OCI-LY1 (cell line): ENCODE data around the gene SPAST.
"Not testable (repeated sequence)": the region's sequence is repeated elsewhere in the genome, so short reads cannot be mapped to it uniquely, and the experiment has no call there.

Source experiments
- H2AFZ ChIP-seq: fragments of 200-600 bp; sonication (generic), shearing (Covaris generic); 2 replicates; pipeline ENCODE4 v1.6.0; 2014; ENCODE audit warnings: antibody characterized with exemption, mild to moderate bottlenecking, low read length
- H3F3A ChIP-seq: fragments of 200-600 bp; sonication (generic), shearing (Covaris generic); 2 replicates; pipeline ENCODE4 v1.6.0; 2014; ENCODE audit warnings: mild to moderate bottlenecking, antibody characterized with exemption, low read length, moderate library complexity; ENCODE audit not compliant: insufficient read depth
- H3K27ac ChIP-seq: fragments of 200-600 bp; sonication (generic); 2 replicates; pipeline ENCODE4 v1.5.1; 2014; ENCODE audit warnings: low read length, mixed run types, mild to moderate bottlenecking, low read depth; ENCODE audit not compliant: poor library complexity, severe bottlenecking
- H3K27me3 ChIP-seq: fragments of 200-600 bp; sonication (generic); 2 replicates; pipeline ENCODE4 v1.6.0; 2014; ENCODE audit warnings: antibody characterized with exemption, mild to moderate bottlenecking, low read length, moderate library complexity; ENCODE audit not compliant: insufficient read depth
- H3K36me3 ChIP-seq: fragments of 200-600 bp; sonication (generic); 2 replicates; pipeline ENCODE4 v1.6.1; 2014; ENCODE audit warnings: mild to moderate bottlenecking, antibody characterized with exemption, low read length, moderate library complexity, mixed read lengths; ENCODE audit not compliant: insufficient read depth
- H3K4me1 ChIP-seq: fragments of 200-600 bp; sonication (generic); 2 replicates; pipeline ENCODE4 v1.5.1; 2014; ENCODE audit warnings: mild to moderate bottlenecking, low read length, moderate library complexity; ENCODE audit not compliant: insufficient read depth, severe bottlenecking
- H3K4me2 ChIP-seq: fragments of 200-600 bp; sonication (generic), shearing (Covaris generic); 2 replicates; pipeline ENCODE4 v1.6.1; 2014; ENCODE audit warnings: low read length
- H3K4me3 ChIP-seq: fragments of 200-600 bp; sonication (generic); 2 replicates; pipeline ENCODE4 v1.5.1; 2014; ENCODE audit warnings: low read length, low read depth, mild to moderate bottlenecking, mixed read lengths; ENCODE audit not compliant: poor library complexity, severe bottlenecking
- H3K79me2 ChIP-seq: fragments of 200-600 bp; shearing (Covaris generic); 2 replicates; pipeline ENCODE4 v1.6.1; 2016; ENCODE audit warnings: mixed run types, low read length, mixed read lengths; ENCODE audit not compliant: insufficient read depth
- H3K9ac ChIP-seq: fragments of 200-600 bp; sonication (generic), shearing (Covaris generic); 2 replicates; pipeline ENCODE4 v1.6.1; 2014; ENCODE audit warnings: mild to moderate bottlenecking, low read length, mixed read lengths
- H3K9me2 ChIP-seq: fragments of 200-600 bp; sonication (generic), shearing (Covaris generic); 2 replicates; pipeline ENCODE4 v1.6.1; 2014; ENCODE audit warnings: low read depth, mild to moderate bottlenecking, low read length, mixed read lengths
- H3K9me3 ChIP-seq: fragments of 200-600 bp; shearing (Covaris generic); 2 replicates; pipeline ENCODE4 v1.6.1; 2014; ENCODE audit warnings: low read length, mixed read lengths
- H4K20me1 ChIP-seq: fragments of 200-600 bp; sonication (generic), shearing (Covaris generic); 2 replicates; pipeline ENCODE4 v1.6.0; 2016; ENCODE audit warnings: mild to moderate bottlenecking, low read length; ENCODE audit not compliant: insufficient read depth
- CTCF ChIP-seq: fragments of 200-600 bp; sonication (generic), shearing (Covaris generic); IDR thresholded peaks from 2 replicates; pipeline ENCODE4 v1.5.1; 2017; ENCODE audit warnings: mild to moderate bottlenecking, antibody characterized with exemption, low read length, moderate library complexity, mixed read lengths
- EZH2 ChIP-seq: fragments of 200-600 bp; sonication (generic), shearing (Covaris generic); IDR thresholded peaks from 2 replicates; pipeline ENCODE4 v1.8.0; 2017; ENCODE audit warnings: borderline replicate concordance, mixed run types, mild to moderate bottlenecking, antibody characterized with exemption, low read length, moderate library complexity, mixed read lengths

The SPAST gene

GRCh38 chr2:32039447-32040219 lies 23.7 kb upstream of the SPAST start, which contains the start of gene DPY30:
TSS of gene DPY30 (minus strand) at chr2:32039805. CDS start at chr2:32039456, 349 bp downstream.
- Histone ChIP-seq H3K4me3 (peak within 1 kb of the TSS; percentile 94), H2AFZ (peak within 1 kb of the TSS; percentile 68), H3F3A (no peaks in the 10 kb centered on the region; the same call in none of the 2 replicates), H3K4me1 (peaks cover 19% of the 10 kb centered on the region), H3K4me2 (peak within 1 kb of the TSS; percentile 100), H3K9me2 (no peaks in the 10 kb centered on the region), H3K9me3 (no peaks in the 10 kb centered on the region), H4K20me1 (no peaks in the 10 kb centered on the region), H3K79me2 (peaks cover 7% of the 10 kb centered on the region), H3K27ac (peak within 1 kb of the TSS; percentile 74), H3K27me3 (no peaks in the 10 kb centered on the region), H3K36me3 (0 out of 2 replicates have a peak, but pooled peaks cover 3% of the 10 kb centered on the region), H3K9ac (peak within 1 kb of the TSS; percentile 74)
- TF ChIP-seq CTCF (no peak), EZH2 (no peak)

- no peak overlapping the region for H3K4me2 ChIP-seq
- H3K9me2 ChIP-seq, result no peaks in the 10 kb centered on the region
- H2AFZ ChIP-seq, result no peak overlapping the region
- no peaks in the 10 kb centered on the region for H4K20me1 ChIP-seq
- no peaks in the 10 kb centered on the region for H3K27me3 ChIP-seq
- TF ChIP-seq EZH2 (no peak), CTCF (no peak)
- H3K9me3 ChIP-seq, result no peaks in the 10 kb centered on the region
- H3K36me3 ChIP-seq, result no peaks in the 10 kb centered on the region
- H3K9ac ChIP-seq, result no peak overlapping the region
- H3K4me3 ChIP-seq, result no peak overlapping the region
- peaks cover 17% of the 10 kb centered on the region for H3K4me1 ChIP-seq
- H3F3A ChIP-seq, result no peaks in the 10 kb centered on the region; the same call in none of the 2 replicates
- peaks cover 7% of the 10 kb centered on the region for H3K79me2 ChIP-seq
- no peak overlapping the region for H3K27ac ChIP-seq
Observed at GRCh38 chr2:32043561-32043960, 19.8 kb upstream of the SPAST start.

GRCh38 chr2:32051836-32052439 lies 11.4 kb upstream of the SPAST start:
- no peaks in the 10 kb centered on the region for H3K4me1 ChIP-seq
- no peaks in the 10 kb centered on the region for H4K20me1 ChIP-seq
- H3F3A ChIP-seq, result no peaks in the 10 kb centered on the region
- H3K9me3 ChIP-seq, result no peaks in the 10 kb centered on the region
- no peaks in the 10 kb centered on the region for H3K9me2 ChIP-seq
- H3K9ac ChIP-seq, result no peak overlapping the region
- no peaks in the 10 kb centered on the region for H3K79me2 ChIP-seq
- H3K4me2 ChIP-seq, result no peak overlapping the region
- no peak overlapping the region for H3K4me3 ChIP-seq
- no peak overlapping the region for H3K27ac ChIP-seq
- no peaks in the 10 kb centered on the region for H3K27me3 ChIP-seq
- TF ChIP-seq EZH2 (no peak), CTCF (no peak)
- H3K36me3 ChIP-seq, result no peaks in the 10 kb centered on the region
- H2AFZ ChIP-seq, result no peak overlapping the region

GRCh38 chr2:32054583-32054982 lies 8.8 kb upstream of the SPAST start:
- H3K79me2 ChIP-seq, H2AFZ ChIP-seq, H3K9me2 ChIP-seq, H3K36me3 ChIP-seq, H3K4me1 ChIP-seq, H3K4me2 ChIP-seq, H3K27ac ChIP-seq, H3F3A ChIP-seq, H3K4me3 ChIP-seq, H3K27me3 ChIP-seq, H3K9ac ChIP-seq, H3K9me3 ChIP-seq, H4K20me1 ChIP-seq: not testable (repeated sequence)
